ENCODE results near the gene GPD2.
A peak's percentile ranks its signal among the peaks of the same experiment; 100 is the strongest.
"Not testable (repeated sequence)": the region's sequence is repeated elsewhere in the genome, so short reads cannot be mapped to it uniquely, and the experiment has no call there.

The GPD2 gene

GRCh38 chr2:156590085-156590739, 154.0 kb downstream of the GPD2 start:
- no peak for DNase-seq (ENCODE audit: low read depth)

GRCh38 chr2:156592809-156593593, 156.8 kb downstream of the GPD2 start:
- no peak for DNase-seq (ENCODE audit: low read depth)

GRCh38 chr2:156593594-156593921, 157.4 kb downstream of the GPD2 start:
- no peak for DNase-seq (ENCODE audit: low read depth)

- no peak for DNase-seq (ENCODE audit: low read depth)
These were observed 162.4 kb downstream of the GPD2 start for GRCh38 chr2:156598563-156598962.

- no peak for DNase-seq (ENCODE audit: low read depth)
These were observed 164.0 kb downstream of the GPD2 start for GRCh38 chr2:156600196-156600595.

- no peak for DNase-seq (ENCODE audit: low read depth)
These were observed 165.8 kb downstream of the GPD2 start for GRCh38 chr2:156601855-156602551.

GRCh38 chr2:156602552-156602933, 166.4 kb downstream of the GPD2 start:
- no peak for DNase-seq (ENCODE audit: low read depth)

GRCh38 chr2:156615836-156616322, 179.7 kb downstream of the GPD2 start:
- DNase-seq (ENCODE audit: low read depth), result no peak

GRCh38 chr2:156618071-156618470, 181.9 kb downstream of the GPD2 start:
- DNase-seq (ENCODE audit: low read depth), result not testable (repeated sequence)

GRCh38 chr2:156619021-156619539, 182.9 kb downstream of the GPD2 start:
- DNase-seq (ENCODE audit: low read depth), result no peak

GRCh38 chr2:156622491-156622890, 186.3 kb downstream of the GPD2 start:
- DNase-seq (ENCODE audit: low read depth), result no peak

- DNase-seq (ENCODE audit: low read depth), result peak; percentile 9
These were observed 189.4 kb downstream of the GPD2 start for GRCh38 chr2:156625360-156626170.

- DNase-seq (ENCODE audit: low read depth), result no peak
These were observed 190.8 kb downstream of the GPD2 start for GRCh38 chr2:156626931-156627330.

- peak; percentile 1 for DNase-seq (ENCODE audit: low read depth)
These were observed 194.6 kb downstream of the GPD2 start for GRCh38 chr2:156630579-156631337.

- no peak for DNase-seq (ENCODE audit: low read depth)
These were observed 199.5 kb downstream of the GPD2 start for GRCh38 chr2:156635646-156636045.

Measured in amniotic epithelial cell (primary cell).